NCI-H187 (cell line): ENCODE measurements around the gene PLXNB2.

Experiments used
- DNase-seq, 2 experiments: peaks; one replicate each; lab custom pipeline; 2025; lab: John Stamatoyannopoulos, UW

The PLXNB2 gene

GRCh38 chr22:50252082-50253045, 55.1 kb downstream of the PLXNB2 start:
- no peak for DNase-seq

- DNase-seq: no peak
Observed at GRCh38 chr22:50251477-50252081, 55.9 kb downstream of the PLXNB2 start.

DNA sequence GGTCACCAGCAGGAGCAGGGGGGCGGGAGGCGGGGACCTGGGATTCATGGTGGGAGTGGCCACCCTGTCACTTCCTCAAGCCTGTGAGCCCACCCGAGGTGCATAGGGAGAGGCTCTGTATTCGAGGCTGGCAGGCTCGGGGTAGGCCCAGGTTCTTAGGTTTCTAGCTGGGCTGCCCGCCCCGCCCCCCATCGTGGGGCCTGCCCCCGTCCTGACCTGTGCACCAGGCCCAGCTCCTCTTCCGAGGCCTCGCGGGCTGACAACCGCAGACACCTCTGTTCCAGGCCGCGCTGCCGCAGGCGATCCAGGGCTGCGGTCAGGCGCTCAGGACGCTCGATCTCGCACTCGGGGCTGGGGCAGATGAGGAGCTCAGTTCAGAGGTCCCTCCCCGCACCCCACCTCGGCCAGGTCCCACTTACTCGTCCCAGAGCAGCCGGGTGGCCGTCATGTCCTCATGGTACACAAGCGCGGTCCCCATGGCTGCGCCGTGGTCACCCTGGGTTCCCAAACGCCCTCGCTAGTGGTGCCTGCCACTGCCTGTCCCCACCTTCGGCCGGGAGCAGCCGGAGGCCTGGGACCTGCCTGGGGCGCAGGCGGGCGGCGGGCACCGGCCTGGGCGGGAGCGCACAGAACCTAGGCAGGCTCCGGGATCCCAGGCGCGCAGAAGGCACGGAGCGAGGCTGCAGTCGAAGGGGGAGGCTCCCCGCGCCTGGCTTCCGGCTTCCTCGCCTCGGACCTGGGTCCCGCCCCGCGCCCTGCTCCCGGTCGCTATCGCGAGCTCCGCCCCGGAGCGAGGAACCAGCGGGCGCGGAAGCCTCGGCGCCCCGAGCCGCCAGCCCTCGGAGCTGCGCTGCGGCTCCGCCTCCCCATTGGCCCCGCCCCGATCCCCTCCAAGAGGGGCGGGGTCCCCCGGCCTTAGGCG, 56.6 kb downstream of the PLXNB2 start, which contains the start of gene HDAC10:
Gene HDAC10 (minus strand): TSS at position 711 of the 922 bp plus-strand sequence. CDS start 233 bp downstream, at position 478.
- no peak for DNase-seq

- DNase-seq: no peak
Observed at GRCh38 chr22:50250249-50250554, 57.2 kb downstream of the PLXNB2 start.

DNA sequence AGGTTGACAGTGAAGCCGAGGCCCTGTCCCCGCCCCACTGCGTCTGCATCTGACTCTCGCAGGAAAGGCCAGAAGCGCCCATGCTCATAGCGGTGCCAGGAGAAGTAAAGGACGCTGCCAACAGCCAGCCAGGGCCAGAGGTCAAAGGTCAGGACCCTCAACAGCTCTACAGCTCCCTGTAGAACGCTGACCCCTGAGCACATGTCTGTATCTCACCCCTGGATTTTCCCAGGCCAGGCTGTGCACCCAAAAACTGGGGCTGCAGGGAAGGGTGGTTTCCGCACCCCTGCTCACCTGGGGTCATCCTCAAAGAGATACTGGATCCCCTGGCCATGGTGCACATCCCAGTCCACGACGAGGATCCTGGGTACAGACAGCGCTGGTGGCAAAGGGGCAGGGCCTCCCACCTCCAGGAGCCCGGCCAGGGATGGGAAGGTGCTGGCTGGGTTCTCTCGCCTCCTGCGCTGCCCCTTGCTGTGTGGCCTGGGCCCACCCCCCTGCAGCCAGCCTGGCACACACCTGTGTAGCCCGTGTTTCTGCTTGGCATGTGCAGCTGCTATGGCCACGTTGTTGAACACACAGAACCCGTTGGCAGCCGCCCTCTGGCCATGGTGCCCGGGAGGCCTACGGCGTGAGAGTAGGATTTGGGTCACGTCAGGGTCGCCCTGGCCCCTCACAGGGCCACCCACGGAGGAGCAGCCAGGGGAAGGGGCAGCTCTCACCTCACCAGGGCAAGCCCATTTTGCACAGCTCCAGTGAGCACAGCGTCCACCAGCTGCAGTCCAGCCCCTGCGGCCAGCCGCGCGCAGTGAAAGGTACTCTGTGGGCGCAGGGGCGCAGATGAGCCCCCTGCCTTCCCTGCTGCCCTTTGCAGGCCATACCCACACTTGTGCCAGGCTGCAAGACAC, 57.9 kb downstream of the PLXNB2 start:
- no peak for DNase-seq

DNA sequence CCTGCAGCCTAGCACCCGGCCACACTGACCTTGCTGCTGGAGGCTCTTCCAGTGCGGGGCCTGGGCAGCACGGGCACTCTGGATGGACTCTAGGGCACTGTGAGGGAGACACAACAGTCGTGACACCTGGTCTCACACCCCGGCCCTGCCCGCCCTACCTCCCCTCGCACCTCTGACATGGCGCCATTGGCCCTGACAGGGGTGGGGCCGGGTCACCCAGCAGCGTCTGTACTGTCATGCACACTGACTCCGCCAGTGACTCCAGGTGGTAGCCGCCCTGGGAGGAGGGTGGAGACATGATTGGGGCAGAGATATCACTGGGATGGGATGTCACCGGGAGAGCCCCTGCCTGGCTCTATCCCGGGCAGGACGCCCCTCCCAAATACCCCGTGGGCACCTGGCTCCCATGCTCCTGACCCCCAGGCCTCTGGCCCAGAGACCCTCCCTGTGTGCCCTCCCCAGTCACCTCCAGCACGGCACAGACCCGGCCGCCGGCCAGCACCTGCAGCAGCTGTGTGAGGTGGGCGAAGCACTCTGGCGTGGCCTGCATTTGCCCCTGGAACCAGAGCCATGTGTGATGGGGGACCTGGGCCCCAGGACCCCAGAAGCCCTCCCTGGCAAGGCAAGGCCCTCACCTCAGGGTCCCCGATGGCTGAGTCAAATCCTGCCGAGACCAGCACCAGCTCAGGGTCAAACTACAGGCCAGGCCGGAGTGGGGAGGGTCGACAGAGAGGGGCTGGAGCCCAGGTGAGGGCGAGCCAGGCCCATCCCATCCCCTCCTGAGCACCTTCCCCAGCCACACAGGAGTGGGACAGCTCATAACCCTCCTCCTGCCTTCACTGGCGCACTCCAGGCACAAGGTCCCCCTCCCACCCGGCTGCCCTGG, 59.0 kb downstream of the PLXNB2 start:
- DNase-seq: no peak

DNA sequence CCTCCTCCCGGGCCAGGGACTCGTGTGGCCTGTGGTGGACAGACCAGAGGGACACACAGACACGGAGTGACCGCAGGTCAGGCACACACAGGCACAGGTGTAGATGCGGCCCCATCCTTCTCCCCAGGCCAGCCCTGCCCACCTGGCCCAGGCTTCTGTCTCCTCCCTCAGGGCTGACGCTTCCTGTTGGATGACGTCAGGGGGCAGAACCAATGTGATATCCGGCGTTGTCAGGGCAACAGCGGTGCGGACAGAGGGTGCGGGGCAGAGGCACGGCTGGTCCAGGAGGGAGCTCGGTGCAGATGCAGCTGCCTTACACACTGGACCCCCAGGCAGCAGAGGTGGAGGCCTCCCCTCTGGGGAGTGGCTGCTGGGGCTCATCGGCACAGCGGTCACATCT, 59.7 kb downstream of the PLXNB2 start:
- DNase-seq: no peak

DNA sequence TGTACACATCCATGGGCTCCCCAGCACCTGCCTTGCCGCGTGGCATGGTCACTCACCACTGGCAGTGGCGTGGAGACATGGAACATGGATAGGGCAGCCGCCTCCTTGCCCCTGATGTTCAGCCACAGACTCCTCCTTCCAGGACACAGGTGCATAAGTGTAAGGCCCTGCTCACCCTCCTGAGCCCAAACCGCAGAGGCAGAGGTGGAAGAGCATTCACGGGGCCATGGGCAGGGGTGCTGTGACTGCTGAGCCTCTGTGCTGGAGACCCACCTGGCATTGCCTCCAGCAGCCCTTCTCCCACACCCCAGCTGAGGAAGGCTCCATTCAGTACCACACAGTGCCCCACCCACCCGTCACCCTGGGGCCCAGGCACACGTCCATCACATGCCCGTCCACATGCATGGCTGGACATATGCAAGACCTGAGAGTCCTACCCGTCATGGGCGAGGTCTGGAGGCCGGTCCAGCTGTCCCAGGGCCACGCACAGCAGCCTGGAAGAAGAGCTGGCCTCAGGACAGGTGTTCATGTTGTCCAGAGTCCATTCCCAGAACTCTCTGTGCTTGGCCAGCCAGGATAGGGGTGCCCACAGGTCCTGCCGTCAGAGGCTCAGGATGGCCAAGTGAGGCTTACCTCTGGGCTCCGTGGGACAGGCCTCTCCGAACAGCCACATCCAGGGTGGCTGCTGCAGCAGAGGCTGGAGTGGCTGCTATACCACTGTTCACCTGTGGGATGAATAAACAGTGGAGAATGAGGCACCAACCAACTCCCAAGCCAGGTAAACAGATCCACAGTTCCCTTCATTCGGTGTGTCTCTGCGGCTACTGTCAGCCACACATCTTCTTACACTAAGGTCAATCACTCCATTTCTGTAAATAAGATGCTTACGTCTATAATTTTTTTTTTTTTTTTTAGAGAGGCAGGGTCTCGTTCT, 60.9 kb downstream of the PLXNB2 start:
- no peak for DNase-seq

- no peak for DNase-seq
Observed at GRCh38 chr22:50245214-50246072, 62.0 kb downstream of the PLXNB2 start.

DNA sequence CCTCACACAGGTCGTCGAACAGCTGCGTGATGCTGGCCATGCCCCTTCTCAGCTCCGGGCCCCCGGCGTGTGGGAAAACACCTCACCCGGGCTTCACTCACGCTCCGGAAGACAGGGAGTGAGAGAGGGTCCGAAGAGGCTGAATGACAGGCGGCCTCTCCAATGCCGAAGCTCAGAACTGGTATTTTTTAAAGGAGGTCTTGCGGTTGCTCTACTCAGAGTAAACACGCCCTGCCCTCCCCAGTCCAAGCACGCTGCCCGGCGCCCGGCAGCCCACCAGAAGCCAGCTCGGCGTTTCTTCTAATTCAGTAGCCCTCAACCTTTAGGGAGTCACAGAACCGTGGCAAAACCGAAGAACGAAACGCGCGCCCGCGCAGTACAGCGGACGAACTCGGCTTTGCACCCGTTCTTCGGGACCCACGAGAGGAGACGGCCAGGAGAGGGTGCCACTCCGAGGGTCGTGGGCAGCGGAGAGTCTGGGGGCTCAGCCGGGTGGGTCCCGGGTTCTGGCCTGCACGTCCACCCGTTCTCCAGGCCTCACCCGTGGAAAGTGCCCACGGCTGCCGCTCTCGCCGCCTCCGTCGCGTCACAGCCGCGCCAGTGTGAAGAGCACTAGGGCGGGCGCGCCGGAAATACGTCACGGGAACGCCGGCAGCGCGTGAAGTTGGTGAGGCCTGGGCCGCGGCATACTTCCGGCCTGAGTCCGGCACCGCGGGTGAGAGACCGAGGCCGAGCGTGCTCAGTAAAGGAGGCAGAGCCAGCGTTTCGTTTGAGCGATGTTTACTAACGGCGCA, 62.8 kb downstream of the PLXNB2 start, which contains the start of gene TUBGCP6:
Gene TUBGCP6 (minus strand): TSS at position 604 of the 794 bp plus-strand sequence. CDS start 564 bp downstream, at position 40.
- peak in 1 of 2 experiments; percentile 4 for DNase-seq

GRCh38 chr22:50243685-50244419, 63.6 kb downstream of the PLXNB2 start:
- no peak for DNase-seq

- DNase-seq: no peak
Observed at GRCh38 chr22:50242406-50242949, 65.0 kb downstream of the PLXNB2 start.

DNA sequence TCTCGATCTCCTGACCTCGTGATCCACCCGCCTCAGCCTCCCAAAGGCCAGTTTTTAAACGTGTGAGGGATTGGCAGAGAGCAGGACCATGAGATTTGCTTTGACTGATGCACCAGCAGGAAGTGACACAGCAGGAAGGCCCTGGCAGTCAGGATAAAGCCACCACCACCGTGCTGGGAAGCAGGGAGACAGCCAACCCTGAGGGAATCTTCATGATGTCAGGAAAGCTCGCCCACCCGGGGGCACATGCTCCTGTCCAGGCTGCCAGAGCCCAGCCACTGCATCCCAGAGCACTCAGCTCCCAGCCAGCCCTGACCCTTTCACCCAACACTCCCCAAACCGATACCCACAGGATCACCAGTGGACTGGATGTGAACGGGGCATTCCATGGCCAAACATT, 68.7 kb downstream of the PLXNB2 start:
- DNase-seq: no peak

DNA sequence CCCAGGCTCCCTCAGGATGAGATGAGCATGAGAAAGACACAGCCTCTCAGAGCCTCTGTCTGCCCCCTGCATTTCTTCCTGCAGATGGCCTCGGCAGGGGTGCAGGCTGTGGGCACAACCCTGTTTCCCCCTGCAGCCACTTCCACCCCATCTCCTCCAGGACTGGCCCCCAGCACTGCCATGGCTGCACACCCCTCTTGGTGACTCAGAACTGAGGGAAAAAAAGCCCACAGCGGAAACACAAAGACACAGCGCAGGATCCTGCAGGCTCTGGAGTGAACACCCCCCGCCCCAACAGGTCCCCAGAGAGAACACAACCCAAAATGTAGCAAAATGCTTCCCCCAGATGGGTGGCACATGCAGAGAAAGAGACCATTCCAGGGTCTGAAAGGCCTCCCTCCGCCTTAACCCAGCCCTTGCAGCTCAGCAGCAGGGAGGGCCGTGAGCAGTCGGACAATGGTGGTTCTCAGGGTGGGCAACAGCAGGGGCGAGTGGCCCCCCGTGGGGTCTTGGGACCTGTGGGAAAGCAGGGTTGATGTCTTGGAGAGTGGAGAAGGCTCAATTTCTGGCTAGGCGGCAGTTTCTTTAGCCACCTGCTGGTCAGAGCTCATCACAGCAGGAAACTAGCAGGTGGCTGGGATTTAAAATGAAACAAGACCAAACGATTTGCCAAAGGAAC, 70.6 kb downstream of the PLXNB2 start:
- no peak for DNase-seq

GRCh38 chr22:50233223-50233622, 74.2 kb downstream of the PLXNB2 start:
- DNase-seq: no peak
